Spleen (tissue), 7 donors: ENCODE measurements around the gene ICAM1.

Source experiments
- POLR2AphosphoS5 ChIP-seq, 3 donors: sonication (generic); formaldehyde crosslinking; IDR thresholded peaks; one replicate each; pipeline ENCODE4 v1.5.1; 2017; ENCODE audit warnings: antibody characterized with exemption in 3 of 3
- TF ChIP-seq, protein P1 (sequence below), 11 experiments: fragments of 200-600 bp in 7 of 11; fragments of 450-650 bp in 4 of 11; sonication (generic) in 4 of 11; IDR thresholded peaks in 8 of 11; conservative IDR thresholded peaks in 3 of 11; 1 replicate in 7 of 11; 2 replicates in 4 of 11; pipeline versions ENCODE4 v1.4.0 to v1.8.0; 2016 to 2021; ENCODE audit warnings: antibody characterized with exemption in 11 of 11, inconsistent platforms in 4 of 11, mild to moderate bottlenecking in 1 of 11
- donor health status: DM: no; HTN: no; CAD: no; lungs with moderate emphysema.
- donor health status: DM: no; HTN: no; CAD: no.
- donor health status: DM: no; HTN: no; CAD: no.

DNA sequence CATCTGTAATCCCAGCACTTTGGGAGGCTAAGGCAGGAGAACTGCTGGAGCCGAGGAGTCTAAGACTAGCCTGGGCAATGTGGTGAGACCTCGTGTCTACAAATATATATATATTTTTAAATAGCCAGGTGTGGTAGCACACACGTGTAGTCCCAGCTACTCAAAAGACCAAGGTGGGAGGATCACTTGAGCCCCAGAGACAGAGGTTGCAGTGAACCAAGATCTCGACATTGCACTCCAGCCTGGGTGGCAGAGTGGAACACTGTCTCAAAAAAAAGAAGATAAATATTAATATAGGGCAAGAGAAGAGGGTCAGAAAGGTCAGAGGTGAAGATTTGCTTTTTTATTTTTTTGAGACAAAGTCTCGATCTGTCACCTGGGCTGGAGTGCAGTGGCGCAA, 24.4 kb upstream of the ICAM1 start:
- TF ChIP-seq, protein P1, sequence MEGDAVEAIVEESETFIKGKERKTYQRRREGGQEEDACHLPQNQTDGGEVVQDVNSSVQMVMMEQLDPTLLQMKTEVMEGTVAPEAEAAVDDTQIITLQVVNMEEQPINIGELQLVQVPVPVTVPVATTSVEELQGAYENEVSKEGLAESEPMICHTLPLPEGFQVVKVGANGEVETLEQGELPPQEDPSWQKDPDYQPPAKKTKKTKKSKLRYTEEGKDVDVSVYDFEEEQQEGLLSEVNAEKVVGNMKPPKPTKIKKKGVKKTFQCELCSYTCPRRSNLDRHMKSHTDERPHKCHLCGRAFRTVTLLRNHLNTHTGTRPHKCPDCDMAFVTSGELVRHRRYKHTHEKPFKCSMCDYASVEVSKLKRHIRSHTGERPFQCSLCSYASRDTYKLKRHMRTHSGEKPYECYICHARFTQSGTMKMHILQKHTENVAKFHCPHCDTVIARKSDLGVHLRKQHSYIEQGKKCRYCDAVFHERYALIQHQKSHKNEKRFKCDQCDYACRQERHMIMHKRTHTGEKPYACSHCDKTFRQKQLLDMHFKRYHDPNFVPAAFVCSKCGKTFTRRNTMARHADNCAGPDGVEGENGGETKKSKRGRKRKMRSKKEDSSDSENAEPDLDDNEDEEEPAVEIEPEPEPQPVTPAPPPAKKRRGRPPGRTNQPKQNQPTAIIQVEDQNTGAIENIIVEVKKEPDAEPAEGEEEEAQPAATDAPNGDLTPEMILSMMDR (IDR thresholded peaks at IDR 0.05 in 8 of 11, conservative IDR thresholded peaks at IDR 0.05 in 3 of 11): no peak
- TF ChIP-seq POLR2AphosphoS5 (IDR thresholded peaks at IDR 0.05): no peak
